SJCRH30 (cell line): ENCODE data around the gene IGSF9. TPM values are rescaled to one million over a fixed set of nuclear protein-coding genes. Genes with fewer than 3 reads are reported as not detected.

ENCODE experiments used
- DNase-seq, 2 experiments: peaks; one replicate each; pipeline ENCODE4 v3.0.0-alpha.2; 2015 to 2020
- H3K27ac ChIP-seq: fragments of 250-450 bp; sonication (Bioruptor Pico); 2 replicates; pipeline ENCODE4 v1.5.1; 2020; ENCODE audit warnings: mild to moderate bottlenecking, moderate library complexity
- H3K27me3 ChIP-seq: fragments of 250-450 bp; sonication (Bioruptor Pico); 2 replicates; pipeline ENCODE4 v1.5.1; 2020; ENCODE audit warnings: mild to moderate bottlenecking, moderate library complexity
- H3K36me3 ChIP-seq: fragments of 250-450 bp; sonication (Bioruptor Pico); 2 replicates; pipeline ENCODE4 v1.5.1; 2020; ENCODE audit warnings: mild to moderate bottlenecking, moderate library complexity
- H3K4me1 ChIP-seq: fragments of 250-450 bp; sonication (Bioruptor Pico); 2 replicates; pipeline ENCODE4 v1.5.1; 2020; ENCODE audit warnings: mild to moderate bottlenecking, moderate library complexity
- H3K4me3 ChIP-seq: fragments of 250-450 bp; sonication (Bioruptor Pico); 2 replicates; pipeline ENCODE4 v1.5.1; 2020; ENCODE audit warnings: mild to moderate bottlenecking, moderate library complexity
- H3K9me3 ChIP-seq: fragments of 250-450 bp; sonication (Bioruptor Pico); replicated peaks from 2 replicates; pipeline ENCODE4 v1.5.1; 2020; ENCODE audit warnings: mild to moderate bottlenecking, moderate library complexity
- total RNA-seq: library from RNA; depleted of rRNA; stranded (reverse); fragments of >200 nt; shearing (Covaris generic); gene quantifications from 2 replicates; pipeline ENCODE4 v1.2.3, GENCODE V29; 2014

IGSF9 gene
- total RNA-seq, 1 experiment from 2014 or later: 0.06 TPM

GRCh38 chr1:159928491-159929050 lies 16.8 kb downstream of the IGSF9 start:
- DNase-seq: no peak
- Histone ChIP-seq H3K27ac (no peak overlapping the region), H3K36me3 (no peaks in the 10 kb centered on the region), H3K27me3 (peaks cover 8% of the 10 kb centered on the region; the same call in 1 of the 2 replicates), H3K4me1 (no peaks in the 10 kb centered on the region; the same call in 1 of the 2 replicates), H3K4me3 (no peak overlapping the region), H3K9me3 (no peaks in the 10 kb centered on the region)

DNA sequence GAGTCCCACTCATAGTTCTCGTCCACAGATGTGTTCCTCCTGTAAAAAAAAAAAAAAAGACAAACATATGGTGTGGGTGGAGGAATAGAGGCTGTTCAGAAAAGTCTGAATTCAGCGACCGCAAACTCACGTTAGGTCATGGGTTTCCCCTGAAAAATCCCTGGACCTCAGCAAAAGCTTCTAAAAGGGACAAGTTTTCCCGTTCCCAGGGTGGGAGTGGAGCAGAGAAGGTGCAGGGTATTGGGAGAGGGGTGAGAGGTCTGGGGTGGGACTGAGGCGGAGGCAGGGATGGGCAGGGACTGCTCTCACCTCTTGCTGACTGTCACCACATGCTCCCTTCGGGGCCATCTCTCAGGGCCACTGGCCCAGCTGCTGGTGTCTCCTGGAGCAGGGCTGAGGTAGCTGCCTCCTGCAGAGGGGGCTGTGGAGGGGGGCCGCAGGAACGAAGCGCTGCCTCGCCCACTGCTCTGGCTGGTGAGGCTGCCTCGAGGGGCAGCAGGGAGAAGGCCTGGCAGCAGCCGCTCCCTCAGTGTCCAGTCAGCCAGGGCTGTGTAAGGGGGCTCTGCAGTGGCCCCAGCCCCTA lies 17.5 kb downstream of the IGSF9 start:
- Histone ChIP-seq H3K36me3 (no peaks in the 10 kb centered on the region), H3K9me3 (no peaks in the 10 kb centered on the region), H3K4me1 (peaks cover 6% of the 10 kb centered on the region; the same call in 1 of the 2 replicates), H3K27ac (no peak overlapping the region), H3K4me3 (no peak overlapping the region), H3K27me3 (peaks cover 8% of the 10 kb centered on the region; the same call in 1 of the 2 replicates)
- DNase-seq: no peak

DNA sequence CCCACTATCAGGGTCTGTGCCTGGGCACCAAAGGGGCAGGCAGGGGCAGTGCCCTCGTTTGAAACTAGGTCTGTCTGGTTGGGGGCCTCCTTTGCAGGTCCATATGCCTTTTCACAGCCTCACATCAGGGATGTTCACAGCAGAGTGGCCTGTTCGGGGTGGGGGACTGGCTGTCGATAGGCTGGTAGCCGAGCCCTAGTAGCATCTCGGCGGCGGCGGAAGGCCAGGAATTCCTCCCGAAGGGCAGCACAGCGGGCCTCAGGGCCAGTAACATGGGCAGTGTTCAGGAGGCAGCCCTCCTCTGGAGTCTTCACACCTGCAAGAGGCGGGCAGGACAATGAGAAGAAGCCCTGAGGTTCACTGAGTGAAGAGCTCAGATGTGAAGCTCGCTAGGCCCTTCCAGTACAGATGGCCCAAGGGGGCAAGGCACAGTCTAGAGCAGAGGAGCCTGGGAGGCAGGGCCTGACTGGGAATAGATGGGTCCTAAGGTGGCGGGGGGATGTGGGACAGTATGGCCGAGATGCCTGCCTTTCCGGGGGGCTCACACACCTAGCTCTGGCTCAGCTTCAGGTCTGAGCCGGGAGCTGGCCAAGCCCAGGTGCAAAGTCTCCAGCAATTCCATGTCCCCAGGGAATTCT lies 18.1 kb downstream of the IGSF9 start:
- peaks cover 8% of the 10 kb centered on the region; the same call in 1 of the 2 replicates for H3K27me3 ChIP-seq
- H3K4me1 ChIP-seq: peaks cover 12% of the 10 kb centered on the region
- no peak for DNase-seq
- H3K9me3 ChIP-seq: no peaks in the 10 kb centered on the region
- no peaks in the 10 kb centered on the region for H3K36me3 ChIP-seq
- H3K4me3 ChIP-seq: no peak overlapping the region
- H3K27ac ChIP-seq: no peak overlapping the region

DNA sequence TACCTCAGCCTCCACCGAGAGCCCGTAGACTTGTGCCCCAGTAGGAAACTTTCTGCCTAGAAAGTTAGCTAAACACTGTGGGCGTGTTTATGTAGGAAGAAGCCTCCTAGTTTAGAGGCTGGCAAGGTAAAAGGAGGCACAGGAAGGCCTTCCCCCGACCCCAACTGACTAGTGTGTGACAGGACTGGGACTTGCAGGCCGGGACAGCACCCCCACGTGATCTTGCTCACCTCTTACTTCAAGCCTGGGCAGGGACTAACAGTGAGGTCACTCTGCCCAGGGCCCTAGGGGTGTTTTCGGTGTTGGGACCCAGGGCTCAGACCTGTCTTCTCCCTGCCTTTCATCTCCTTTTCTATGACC lies 19.7 kb downstream of the IGSF9 start:
- no peak for DNase-seq
- H3K36me3 ChIP-seq: no peaks in the 10 kb centered on the region
- peaks cover 8% of the 10 kb centered on the region; the same call in 1 of the 2 replicates for H3K27me3 ChIP-seq
- H3K27ac ChIP-seq: peak overlapping the region; percentile 95
- H3K4me1 ChIP-seq: peaks cover 20% of the 10 kb centered on the region
- peak overlapping the region; percentile 68 for H3K4me3 ChIP-seq
- no peaks in the 10 kb centered on the region for H3K9me3 ChIP-seq

- H3K27ac ChIP-seq: peak within 1 kb of the TSS; percentile 95
- DNase-seq: peak; percentile 82
- no peaks in the 10 kb centered on the region for H3K9me3 ChIP-seq
- H3K4me3 ChIP-seq: peak within 1 kb of the TSS; percentile 68
- peaks cover 1% of the 10 kb centered on the region; the same call in 1 of the 2 replicates for H3K36me3 ChIP-seq
- H3K4me1 ChIP-seq: peaks cover 23% of the 10 kb centered on the region
- peaks cover 8% of the 10 kb centered on the region; the same call in 1 of the 2 replicates for H3K27me3 ChIP-seq
Measured at GRCh38 chr1:159924791-159925718, 20.4 kb downstream of the IGSF9 start, which contains the start of gene TAGLN2. Gene TAGLN2 (minus strand): TSS chr1:159925507. CDS start chr1:159920509, 4,998 bp downstream.

DNA sequence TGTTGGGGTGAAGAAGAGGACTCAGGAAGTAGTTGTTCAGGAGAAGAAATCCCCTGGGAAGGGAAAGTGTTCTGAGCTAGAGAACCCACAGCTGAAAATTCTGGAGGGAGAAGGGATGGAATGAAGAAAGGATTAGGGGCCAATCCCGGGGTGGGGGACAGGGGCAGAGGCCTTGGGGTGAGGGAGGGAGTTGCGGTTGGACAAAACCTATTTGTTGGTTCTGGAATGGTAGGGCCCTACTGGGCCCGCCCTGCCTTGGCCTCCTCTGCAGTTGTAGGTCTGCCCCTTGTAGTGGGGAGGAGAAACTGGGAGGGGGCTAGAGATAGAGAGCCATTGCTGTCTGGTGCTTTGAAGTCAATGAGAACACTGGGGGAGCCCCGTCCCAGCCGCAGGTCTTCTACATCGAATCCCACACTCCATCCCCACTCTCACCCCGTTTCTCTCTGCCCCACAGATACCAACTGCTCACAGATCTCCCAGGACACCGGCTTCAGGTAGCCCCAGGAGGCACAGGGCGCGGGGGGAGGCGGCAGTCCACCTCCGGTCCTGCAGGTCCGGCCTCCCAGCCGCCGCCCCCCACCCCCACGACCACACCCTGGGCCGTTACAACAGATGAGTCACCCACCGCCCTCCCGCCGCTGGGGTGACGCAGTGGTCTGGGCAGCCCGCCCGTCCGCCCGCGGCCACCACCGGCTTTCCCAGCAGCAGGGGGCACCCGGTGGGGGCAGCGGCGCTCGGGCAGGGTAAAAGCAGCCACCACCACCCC lies 21.2 kb downstream of the IGSF9 start:
- Histone ChIP-seq H3K9me3 (no peaks in the 10 kb centered on the region), H3K27me3 (peaks cover 8% of the 10 kb centered on the region; the same call in 1 of the 2 replicates), H3K27ac (peak overlapping the region; percentile 95), H3K4me1 (peaks cover 29% of the 10 kb centered on the region), H3K36me3 (peaks cover 7% of the 10 kb centered on the region; the same call in 1 of the 2 replicates), H3K4me3 (peak overlapping the region; percentile 68)
- DNase-seq: peak; percentile 64 to 74

- H3K36me3 ChIP-seq: peaks cover 14% of the 10 kb centered on the region; the same call in 1 of the 2 replicates
- H3K4me1 ChIP-seq: peaks cover 37% of the 10 kb centered on the region
Measured at GRCh38 chr1:159923203-159924024, 22.0 kb downstream of the IGSF9 start.

GRCh38 chr1:159922511-159923202 lies 22.8 kb downstream of the IGSF9 start:
- Histone ChIP-seq H3K4me1 (peaks cover 43% of the 10 kb centered on the region), H3K36me3 (peaks cover 17% of the 10 kb centered on the region), H3K27ac (peak overlapping the region; percentile 95), H3K9me3 (no peaks in the 10 kb centered on the region), H3K27me3 (peaks cover 8% of the 10 kb centered on the region; the same call in 1 of the 2 replicates), H3K4me3 (peak overlapping the region; percentile 68)
- peak; percentile 76 to 81 for DNase-seq

More at GRCh38 chr1:159923203-159924024, 22.0 kb downstream of the IGSF9 start:
- Histone ChIP-seq H3K9me3 (no peaks in the 10 kb centered on the region), H3K4me3 (peak overlapping the region; percentile 68), H3K27me3 (peaks cover 8% of the 10 kb centered on the region; the same call in 1 of the 2 replicates), H3K27ac (peak overlapping the region; percentile 95)
- peak; percentile 81 for DNase-seq

DNA sequence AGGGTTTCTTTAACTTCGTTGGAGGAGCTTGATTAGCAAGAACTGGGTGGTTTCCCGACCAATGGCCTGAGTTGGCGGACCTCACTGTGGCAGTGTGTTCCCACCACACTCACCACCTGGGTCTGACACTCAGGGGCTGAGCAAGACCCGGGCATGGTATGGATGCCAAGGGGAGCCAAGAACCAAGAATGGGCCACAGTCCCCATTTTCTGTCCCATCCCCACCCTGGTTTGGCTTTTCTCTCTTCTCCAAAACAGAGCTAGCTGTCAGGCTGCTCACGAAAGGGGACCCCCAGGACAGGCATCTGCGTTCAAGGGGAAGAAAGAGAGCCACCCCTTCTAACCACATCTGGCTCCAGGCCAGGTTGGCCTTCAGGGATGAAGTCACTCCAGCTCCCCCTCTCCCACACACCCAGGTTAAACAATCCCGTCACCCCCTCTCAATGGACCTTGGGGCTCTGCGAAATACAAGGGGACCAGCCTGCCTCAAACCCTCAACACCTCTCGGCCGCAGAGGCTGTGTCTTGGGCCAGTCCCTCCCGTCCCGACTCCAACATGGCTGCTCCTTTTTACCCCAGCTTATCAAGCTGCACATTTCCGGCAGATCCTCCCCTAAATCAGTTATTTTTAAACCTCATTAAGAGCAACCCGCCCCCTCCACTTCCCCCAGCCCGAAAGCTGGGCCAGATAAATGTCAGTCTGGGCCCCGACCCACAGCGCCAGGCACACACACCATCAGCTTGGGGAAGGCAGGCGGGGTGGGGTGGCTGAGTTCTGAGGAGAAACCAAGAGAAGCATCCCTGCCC lies 23.5 kb downstream of the IGSF9 start:
- Histone ChIP-seq H3K9me3 (no peaks in the 10 kb centered on the region), H3K4me1 (peaks cover 49% of the 10 kb centered on the region), H3K27ac (no peak overlapping the region), H3K4me3 (no peak overlapping the region), H3K36me3 (peaks cover 18% of the 10 kb centered on the region), H3K27me3 (peaks cover 4% of the 10 kb centered on the region; the same call in 1 of the 2 replicates)
- peak in 1 of 2 experiments; percentile 20 for DNase-seq

- Histone ChIP-seq H3K36me3 (peaks cover 18% of the 10 kb centered on the region), H3K27me3 (no peaks in the 10 kb centered on the region), H3K4me1 (peaks cover 55% of the 10 kb centered on the region), H3K4me3 (no peak overlapping the region), H3K27ac (no peak overlapping the region), H3K9me3 (no peaks in the 10 kb centered on the region)
- DNase-seq: no peak
Measured at GRCh38 chr1:159921251-159921650, 24.2 kb downstream of the IGSF9 start.

- DNase-seq: no peak
- no peak overlapping the region for H3K4me3 ChIP-seq
- peaks cover 60% of the 10 kb centered on the region for H3K4me1 ChIP-seq
- H3K27me3 ChIP-seq: no peaks in the 10 kb centered on the region
- no peak overlapping the region for H3K27ac ChIP-seq
- peaks cover 18% of the 10 kb centered on the region for H3K36me3 ChIP-seq
- H3K9me3 ChIP-seq: no peaks in the 10 kb centered on the region
Measured at GRCh38 chr1:159920651-159921050, 24.8 kb downstream of the IGSF9 start.

DNA sequence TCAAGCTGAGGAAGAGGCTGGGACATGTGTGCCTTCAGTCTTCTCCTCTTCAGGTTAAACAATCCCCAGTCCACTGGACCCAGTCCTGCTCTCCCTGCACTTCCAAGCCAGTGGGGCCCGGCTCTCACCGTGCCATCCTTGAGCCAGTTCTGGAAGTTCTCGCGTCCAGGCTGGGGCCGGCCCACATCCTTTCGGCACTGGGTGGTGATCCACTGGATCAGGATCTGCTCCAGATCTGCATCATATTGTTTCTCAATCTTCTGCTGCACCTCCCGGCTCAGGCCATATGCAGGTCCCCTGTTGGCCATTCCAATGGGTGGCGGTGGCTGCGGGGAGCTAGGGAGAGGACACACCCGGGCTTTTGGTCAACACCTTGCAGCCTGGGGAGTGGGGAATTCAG lies 25.2 kb downstream of the IGSF9 start:
- no peaks in the 10 kb centered on the region for H3K27me3 ChIP-seq
- DNase-seq: no peak
- H3K9me3 ChIP-seq: no peaks in the 10 kb centered on the region
- H3K27ac ChIP-seq: no peak overlapping the region
- peaks cover 65% of the 10 kb centered on the region for H3K4me1 ChIP-seq
- peaks cover 18% of the 10 kb centered on the region for H3K36me3 ChIP-seq
- no peak overlapping the region for H3K4me3 ChIP-seq
